IMR-90 (cell line): Measurements from ENCODE around the gene PAM.

Source experiments
- BHLHE40 ChIP-seq: fragments of 150-350 bp; IDR thresholded peaks from 2 replicates; pipeline ENCODE4 v1.6.1; 2016; ENCODE audit warnings: mild to moderate bottlenecking, low read depth, low read length
- CEBPB ChIP-seq: IDR thresholded peaks from 2 replicates; pipeline ENCODE4 v1.6.1; 2012; ENCODE audit warnings: low read depth, low read length, improper control_type of control experiment
- CTCF ChIP-seq: conservative IDR thresholded peaks from 2 replicates; pipeline ENCODE4 v1.5.1; 2012; ENCODE audit warnings: mild to moderate bottlenecking, low read depth, low read length, improper control_type of control experiment
- MAZ ChIP-seq: IDR thresholded peaks from 2 replicates; pipeline ENCODE4 v1.6.1; 2012; ENCODE audit warnings: low read depth, mild to moderate bottlenecking, low read length, improper control_type of control experiment, moderate library complexity, borderline replicate concordance
- MXI1 ChIP-seq: IDR thresholded peaks from 2 replicates; pipeline ENCODE4 v1.6.1; 2012; ENCODE audit warnings: low read depth, mild to moderate bottlenecking, low read length, moderate library complexity, borderline replicate concordance
- POLR2A ChIP-seq: IDR thresholded peaks from 2 replicates; pipeline ENCODE4 v1.6.1; 2012; ENCODE audit warnings: mild to moderate bottlenecking, low read depth, low read length
- RAD21 ChIP-seq: IDR thresholded peaks from 2 replicates; pipeline ENCODE4 v1.6.1; 2012; ENCODE audit warnings: low read length, improper control_type of control experiment
- RCOR1 ChIP-seq: IDR thresholded peaks from 2 replicates; pipeline ENCODE4 v1.6.1; 2012; ENCODE audit warnings: mild to moderate bottlenecking, low read length, improper control_type of control experiment; ENCODE audit not compliant: insufficient replicate concordance
- SMC3 ChIP-seq: fragments of 150-350 bp; IDR thresholded peaks from 2 replicates; pipeline ENCODE4 v1.6.1; 2016; ENCODE audit warnings: low read depth, mild to moderate bottlenecking, antibody characterized with exemption, low read length, moderate library complexity
- USF2 ChIP-seq: fragments of 150-350 bp; IDR thresholded peaks from 2 replicates; pipeline ENCODE4 v1.6.1; 2017; ENCODE audit warnings: mild to moderate bottlenecking, antibody characterized with exemption, low read length, low read depth

GRCh38 chr5:102922111-102922720 lies 167.1 kb downstream of the PAM start:
- no peak for TF ChIP-seq RAD21
- TF ChIP-seq POLR2A, result no peak
- no peak for TF ChIP-seq MXI1
- no peak for TF ChIP-seq CTCF
- TF ChIP-seq USF2, result no peak
- no peak for TF ChIP-seq SMC3
- TF ChIP-seq BHLHE40, result no peak
- no peak for TF ChIP-seq RCOR1
- no peak for TF ChIP-seq MAZ
- no peak for TF ChIP-seq CEBPB
